ENCODE results near the gene SLC44A2.
A peak's percentile ranks its signal among the peaks of the same experiment; 100 is the strongest.

SLC44A2 gene

DNA sequence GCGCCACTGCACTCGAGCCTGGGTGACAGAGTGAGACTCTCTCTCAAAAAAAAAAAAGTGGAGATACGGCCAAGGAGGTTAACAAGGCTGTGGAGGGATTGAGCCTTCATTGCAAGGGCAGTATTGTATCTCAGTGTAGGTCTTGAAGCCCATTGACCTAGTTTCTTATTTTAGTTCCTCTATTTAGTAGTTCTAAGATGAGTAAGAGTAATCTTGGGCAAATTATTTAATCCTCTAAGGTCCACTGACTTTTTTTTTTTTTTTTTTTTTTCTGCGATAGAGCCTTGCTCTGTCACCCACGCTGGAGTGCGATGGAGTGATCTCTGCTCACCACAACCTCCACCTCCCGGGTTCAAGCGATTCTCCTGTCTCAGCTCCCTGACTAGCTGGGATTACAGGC lies 14.5 kb downstream of the SLC44A2 start:
- TF ChIP-seq, protein P1, sequence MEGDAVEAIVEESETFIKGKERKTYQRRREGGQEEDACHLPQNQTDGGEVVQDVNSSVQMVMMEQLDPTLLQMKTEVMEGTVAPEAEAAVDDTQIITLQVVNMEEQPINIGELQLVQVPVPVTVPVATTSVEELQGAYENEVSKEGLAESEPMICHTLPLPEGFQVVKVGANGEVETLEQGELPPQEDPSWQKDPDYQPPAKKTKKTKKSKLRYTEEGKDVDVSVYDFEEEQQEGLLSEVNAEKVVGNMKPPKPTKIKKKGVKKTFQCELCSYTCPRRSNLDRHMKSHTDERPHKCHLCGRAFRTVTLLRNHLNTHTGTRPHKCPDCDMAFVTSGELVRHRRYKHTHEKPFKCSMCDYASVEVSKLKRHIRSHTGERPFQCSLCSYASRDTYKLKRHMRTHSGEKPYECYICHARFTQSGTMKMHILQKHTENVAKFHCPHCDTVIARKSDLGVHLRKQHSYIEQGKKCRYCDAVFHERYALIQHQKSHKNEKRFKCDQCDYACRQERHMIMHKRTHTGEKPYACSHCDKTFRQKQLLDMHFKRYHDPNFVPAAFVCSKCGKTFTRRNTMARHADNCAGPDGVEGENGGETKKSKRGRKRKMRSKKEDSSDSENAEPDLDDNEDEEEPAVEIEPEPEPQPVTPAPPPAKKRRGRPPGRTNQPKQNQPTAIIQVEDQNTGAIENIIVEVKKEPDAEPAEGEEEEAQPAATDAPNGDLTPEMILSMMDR (IDR thresholded peaks at IDR 0.05; ENCODE audit: extremely low read depth, insufficient read depth, missing control alignments): no peak
- in situ Hi-C loops (cut with MboI; ENCODE audit: low pct_unique_long_range_greater_than_20kb, low sequenced_read_pairs, unreplicated experiment): loop anchor here (5.0 kb wide), 1 partner anchor 58 kb away; no protein-coding TSS in a partner anchor
- peak; percentile 85 for DNase-seq (ENCODE audit: low spot score)

DNA sequence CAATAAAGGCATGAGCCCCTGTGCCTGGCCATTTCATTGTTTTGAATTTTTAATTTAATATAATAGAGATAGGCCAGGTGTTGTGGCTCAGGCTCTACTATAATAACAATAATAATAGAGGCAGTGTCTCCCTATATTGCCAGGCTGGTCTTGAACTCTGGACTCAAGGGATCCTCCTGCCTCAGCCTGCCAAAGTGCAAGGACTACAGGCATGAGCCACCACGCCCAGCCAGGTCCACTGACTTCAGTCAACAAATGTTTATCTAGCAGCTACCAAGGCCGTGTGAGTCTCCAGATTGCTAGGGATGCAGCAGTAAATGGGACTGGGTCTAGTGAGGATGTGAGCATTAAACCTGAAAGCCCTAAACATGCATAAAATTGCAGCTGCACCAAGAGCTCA lies 15.0 kb downstream of the SLC44A2 start:
- no peak for DNase-seq (ENCODE audit: low spot score)
- in situ Hi-C loops (cut with MboI; ENCODE audit: low pct_unique_long_range_greater_than_20kb, low sequenced_read_pairs, unreplicated experiment): loop anchor here (5.0 kb wide), 1 partner anchor 58 kb away; no protein-coding TSS in a partner anchor
- TF ChIP-seq, protein P1 (IDR thresholded peaks at IDR 0.05; ENCODE audit: extremely low read depth, insufficient read depth, missing control alignments): no peak

DNA sequence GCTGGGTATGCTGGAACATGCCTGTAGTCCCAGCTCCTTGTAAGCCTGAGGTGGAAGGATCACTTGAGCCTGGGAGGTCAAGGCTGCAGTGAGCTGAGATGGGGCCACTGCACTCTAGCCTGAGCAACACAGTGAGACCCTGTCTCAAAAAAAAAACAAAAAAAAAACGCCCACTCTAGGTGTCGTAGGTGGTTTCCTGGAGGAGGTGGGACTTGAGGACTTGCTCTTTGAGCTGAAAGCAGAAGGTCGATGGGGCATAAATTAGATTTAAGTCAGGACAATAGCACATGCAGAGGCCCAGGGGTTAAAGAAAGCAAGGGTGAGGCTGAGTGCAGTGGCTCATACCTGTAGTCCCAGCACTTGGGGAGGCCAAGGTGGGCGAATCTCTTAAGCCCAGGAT lies 15.9 kb downstream of the SLC44A2 start:
- no peak for DNase-seq (ENCODE audit: low spot score)
- TF ChIP-seq, protein P1 (IDR thresholded peaks at IDR 0.05; ENCODE audit: extremely low read depth, insufficient read depth, missing control alignments): no peak
- in situ Hi-C loops (cut with MboI; ENCODE audit: low pct_unique_long_range_greater_than_20kb, low sequenced_read_pairs, unreplicated experiment): loop anchor here (5.0 kb wide), 1 partner anchor 59 kb away; no protein-coding TSS in a partner anchor

DNA sequence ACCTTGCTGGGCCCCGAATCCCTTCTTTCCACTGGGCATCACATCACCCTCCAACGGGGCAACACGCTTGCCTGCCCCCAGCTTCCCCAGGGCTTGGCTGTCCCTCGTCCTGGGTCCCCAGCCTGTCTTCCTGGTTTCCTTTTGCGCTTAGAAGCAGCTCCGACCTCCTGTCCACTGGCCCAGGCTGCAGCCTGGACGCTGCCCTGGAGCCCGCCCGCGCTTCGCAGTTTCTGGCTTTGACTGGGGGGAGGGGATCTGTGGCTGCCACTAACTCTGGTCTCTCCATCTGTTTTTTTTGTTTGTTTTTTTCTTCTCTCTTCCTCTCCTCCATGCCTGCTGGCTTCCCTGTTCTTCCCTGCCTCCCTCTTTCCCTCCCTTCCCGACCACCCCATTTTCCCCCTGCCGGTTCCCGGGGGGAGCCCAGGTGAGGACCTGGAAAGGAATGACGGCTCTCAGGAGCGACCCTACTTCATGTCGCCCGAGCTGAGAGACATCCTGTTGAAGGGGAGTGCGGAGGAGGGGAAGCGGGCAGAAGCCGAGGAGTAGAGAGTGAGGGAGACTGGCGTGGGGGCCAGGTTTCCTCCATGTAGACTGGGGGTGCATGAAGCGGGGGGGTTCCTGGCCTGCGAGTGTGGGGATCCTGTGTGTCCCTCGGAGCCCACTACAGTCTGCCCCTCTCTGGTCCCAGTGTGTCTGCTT lies 17.3 kb downstream of the SLC44A2 start:
- no peak for DNase-seq (ENCODE audit: low spot score)
- TF ChIP-seq, protein P1 (IDR thresholded peaks at IDR 0.05; ENCODE audit: extremely low read depth, insufficient read depth, missing control alignments): no peak
- in situ Hi-C loops (cut with MboI; ENCODE audit: low pct_unique_long_range_greater_than_20kb, low sequenced_read_pairs, unreplicated experiment): loop anchor here (5.0 kb wide), 1 partner anchor 60 kb away; no protein-coding TSS in a partner anchor

DNA sequence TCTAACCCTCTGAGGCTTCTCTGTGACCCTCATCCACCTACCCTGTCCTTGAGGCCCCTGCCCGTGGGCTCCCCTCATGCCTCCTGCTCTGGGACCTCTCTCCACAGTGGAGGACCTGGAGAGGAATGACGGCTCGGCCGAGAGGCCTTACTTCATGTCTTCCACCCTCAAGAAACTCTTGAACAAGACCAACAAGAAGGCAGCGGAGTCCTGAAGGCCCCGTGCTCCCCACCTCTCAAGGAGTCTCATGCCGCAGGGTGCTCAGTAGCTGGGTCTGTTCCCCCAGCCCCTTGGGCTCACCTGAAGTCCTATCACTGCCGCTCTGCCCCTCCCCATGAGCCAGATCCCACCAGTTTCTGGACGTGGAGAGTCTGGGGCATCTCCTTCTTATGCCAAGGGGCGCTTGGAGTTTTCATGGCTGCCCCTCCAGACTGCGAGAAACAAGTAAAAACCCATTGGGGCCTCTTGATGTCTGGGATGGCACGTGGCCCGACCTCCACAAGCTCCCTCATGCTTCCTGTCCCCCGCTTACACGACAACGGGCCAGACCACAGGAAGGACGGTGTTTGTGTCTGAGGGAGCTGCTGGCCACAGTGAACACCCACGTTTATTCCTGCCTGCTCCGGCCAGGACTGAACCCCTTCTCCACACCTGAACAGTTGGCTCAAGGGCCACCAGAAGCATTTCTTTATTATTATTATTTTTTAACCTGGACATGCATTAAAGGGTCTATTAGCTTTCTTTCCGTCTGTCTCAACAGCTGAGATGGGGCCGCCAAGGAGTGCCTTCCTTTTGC lies 18.0 kb downstream of the SLC44A2 start:
- DNase-seq (ENCODE audit: low spot score): no peak
- in situ Hi-C loops (cut with MboI; ENCODE audit: low pct_unique_long_range_greater_than_20kb, low sequenced_read_pairs, unreplicated experiment): loop anchor here (5.0 kb wide), 1 partner anchor 61 kb away; no protein-coding TSS in a partner anchor
- TF ChIP-seq, protein P1 (IDR thresholded peaks at IDR 0.05; ENCODE audit: extremely low read depth, insufficient read depth, missing control alignments): no peak

DNA sequence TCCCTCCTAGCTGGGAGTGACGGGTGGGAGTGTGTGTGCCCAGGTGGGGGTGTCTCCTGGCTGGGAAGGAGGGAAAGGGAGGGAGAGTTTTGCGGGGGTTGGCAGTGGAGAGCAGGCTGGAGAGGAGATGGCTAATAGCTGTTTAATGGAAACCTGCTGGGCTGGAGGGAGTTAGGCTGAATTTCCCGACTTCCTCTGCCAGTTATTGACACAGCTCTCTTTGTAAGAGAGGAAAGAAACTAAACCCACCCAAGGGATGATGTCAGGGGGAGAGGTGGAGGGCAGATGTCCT lies 18.6 kb downstream of the SLC44A2 start:
- TF ChIP-seq, protein P1 (IDR thresholded peaks at IDR 0.05; ENCODE audit: extremely low read depth, insufficient read depth, missing control alignments): no peak
- in situ Hi-C loops (cut with MboI; ENCODE audit: low pct_unique_long_range_greater_than_20kb, low sequenced_read_pairs, unreplicated experiment): loop anchor here (5.0 kb wide), 1 partner anchor 62 kb away; no protein-coding TSS in a partner anchor

More for the DNA sequence above, 18.6 kb downstream of the SLC44A2 start:
- no peak for DNase-seq (ENCODE audit: low spot score)
